Mammary epithelial cell (primary cell): ENCODE data around the gene FADS1.
A peak's percentile ranks its signal among the peaks of the same experiment; 100 is the strongest.

ENCODE experiments used
- EZH2 ChIP-seq: IDR thresholded peaks from 2 replicates; pipeline ENCODE4 v1.6.1; 2012; ENCODE audit warnings: low read length, inconsistent platforms, borderline replicate concordance
- TF ChIP-seq, protein P1 (sequence below), 2 donors: IDR thresholded peaks in 1 of 2; conservative IDR thresholded peaks in 1 of 2; 2 replicates each; pipeline ENCODE4 v1.5.1; 2011 to 2012; ENCODE audit warnings: inconsistent platforms in 2 of 2, low read length in 2 of 2, mild to moderate bottlenecking in 2 of 2, control low read depth in 1 of 2, low read depth in 1 of 2; ENCODE audit not compliant: insufficient read depth in 1 of 2; ENCODE audit errors: extremely low read depth in 1 of 2

GRCh38 chr11:61797263-61797944 is 19.4 kb downstream of the FADS1 start:
- TF ChIP-seq, protein P1, sequence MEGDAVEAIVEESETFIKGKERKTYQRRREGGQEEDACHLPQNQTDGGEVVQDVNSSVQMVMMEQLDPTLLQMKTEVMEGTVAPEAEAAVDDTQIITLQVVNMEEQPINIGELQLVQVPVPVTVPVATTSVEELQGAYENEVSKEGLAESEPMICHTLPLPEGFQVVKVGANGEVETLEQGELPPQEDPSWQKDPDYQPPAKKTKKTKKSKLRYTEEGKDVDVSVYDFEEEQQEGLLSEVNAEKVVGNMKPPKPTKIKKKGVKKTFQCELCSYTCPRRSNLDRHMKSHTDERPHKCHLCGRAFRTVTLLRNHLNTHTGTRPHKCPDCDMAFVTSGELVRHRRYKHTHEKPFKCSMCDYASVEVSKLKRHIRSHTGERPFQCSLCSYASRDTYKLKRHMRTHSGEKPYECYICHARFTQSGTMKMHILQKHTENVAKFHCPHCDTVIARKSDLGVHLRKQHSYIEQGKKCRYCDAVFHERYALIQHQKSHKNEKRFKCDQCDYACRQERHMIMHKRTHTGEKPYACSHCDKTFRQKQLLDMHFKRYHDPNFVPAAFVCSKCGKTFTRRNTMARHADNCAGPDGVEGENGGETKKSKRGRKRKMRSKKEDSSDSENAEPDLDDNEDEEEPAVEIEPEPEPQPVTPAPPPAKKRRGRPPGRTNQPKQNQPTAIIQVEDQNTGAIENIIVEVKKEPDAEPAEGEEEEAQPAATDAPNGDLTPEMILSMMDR (conservative IDR thresholded peaks at IDR 0.05 in 1 of 2, IDR thresholded peaks at IDR 0.05 in 1 of 2; ENCODE audit: extremely low read depth in 1 of 2, insufficient read depth in 1 of 2, low read depth in 1 of 2, low read length in 2 of 2), result peak; percentile 83 to 89
- no peak for TF ChIP-seq EZH2
